Glomerular endothelial cell (primary cell): ENCODE results near the gene PDX1. TPM values are rescaled to one million over a fixed set of nuclear protein-coding genes. Genes with fewer than 3 reads are reported as not detected.

Experiments
- DNase-seq: peaks from one replicate; pipeline ENCODE4 v3.0.0-alpha.2; 2011; ENCODE audit warnings: low read depth, low spot score; ENCODE audit errors: extremely low read depth
- total RNA-seq: library from RNA; depleted of rRNA; stranded (reverse); fragments of >200 nt; gene quantifications from 2 replicates; pipeline ENCODE4 v1.2.3, GENCODE V29; 2015

PDX1 gene
- total RNA-seq, 1 donor from 2014 or later = not detected

- DNase-seq = no peak
These were observed 2.4 kb downstream of the PDX1 start for GRCh38 chr13:27921961-27922882.

GRCh38 chr13:27922883-27923612 is 3.2 kb downstream of the PDX1 start:
- no peak for DNase-seq

- no peak for DNase-seq
These were observed 4.2 kb downstream of the PDX1 start for GRCh38 chr13:27923794-27924528.

- DNase-seq = no peak
These were observed 4.8 kb downstream of the PDX1 start for GRCh38 chr13:27924529-27925141.

GRCh38 chr13:27925220-27925991 is 5.6 kb downstream of the PDX1 start:
- DNase-seq = no peak

GRCh38 chr13:27926644-27927434 is 7.0 kb downstream of the PDX1 start:
- no peak for DNase-seq

GRCh38 chr13:27927444-27928352 is 7.9 kb downstream of the PDX1 start:
- DNase-seq = no peak

GRCh38 chr13:27928353-27928804 is 8.6 kb downstream of the PDX1 start:
- no peak for DNase-seq

- no peak for DNase-seq
These were observed 9.3 kb downstream of the PDX1 start for GRCh38 chr13:27928805-27929753.

GRCh38 chr13:27929868-27930267 is 10.1 kb downstream of the PDX1 start:
- DNase-seq = no peak

- no peak for DNase-seq
These were observed 13.3 kb downstream of the PDX1 start for GRCh38 chr13:27933118-27933517.

- DNase-seq = no peak
These were observed 14.0 kb downstream of the PDX1 start for GRCh38 chr13:27933580-27934328.

GRCh38 chr13:27942972-27943371 is 23.2 kb downstream of the PDX1 start:
- no peak for DNase-seq

GRCh38 chr13:27952876-27953675 is 33.3 kb downstream of the PDX1 start:
- no peak for DNase-seq

GRCh38 chr13:27953676-27954405 is 34.0 kb downstream of the PDX1 start:
- DNase-seq = no peak
